CD4-positive, alpha-beta T cell treated with Interleukin-4 for 1 hour (primary cell): Measurements from ENCODE around the gene ARL6IP1.
"Not testable (repeated sequence)": the region's sequence is repeated elsewhere in the genome, so short reads cannot be mapped to it uniquely, and the experiment has no call there.

Experiments used
- DNase-seq, 2 donors: peaks; one replicate each; pipeline ENCODE4 v3.0.0-alpha.2; 2020 to 2022

Gene ARL6IP1

GRCh38 chr16:18797746-18798145 is 3.6 kb downstream of the ARL6IP1 start:
- no peak for DNase-seq

- DNase-seq: no peak
Observed at GRCh38 chr16:18796377-18796776, 5.0 kb downstream of the ARL6IP1 start.

- DNase-seq: no peak
Observed at GRCh38 chr16:18792836-18793433, 8.4 kb downstream of the ARL6IP1 start.

- peak; percentile 96 for DNase-seq
Observed at GRCh38 chr16:18789850-18790706, 11.3 kb downstream of the ARL6IP1 start, which contains the start of gene RPS15A. Gene RPS15A, minus strand, starts transcription at chr16:18790334. Its CDS starts 1,221 bp downstream, at chr16:18789113.

- no peak for DNase-seq
Observed at GRCh38 chr16:18789515-18789849, 11.9 kb downstream of the ARL6IP1 start.

GRCh38 chr16:18788828-18789514 is 12.4 kb downstream of the ARL6IP1 start:
- no peak for DNase-seq

- no peak for DNase-seq
Observed at GRCh38 chr16:18784917-18785623, 16.3 kb downstream of the ARL6IP1 start.

GRCh38 chr16:18783430-18784341 is 17.7 kb downstream of the ARL6IP1 start:
- no peak for DNase-seq

GRCh38 chr16:18782697-18783429 is 18.5 kb downstream of the ARL6IP1 start:
- peak in 1 of 2 donors; percentile 34 for DNase-seq

- not testable (repeated sequence) for DNase-seq
Observed at GRCh38 chr16:18781232-18781631, 20.1 kb downstream of the ARL6IP1 start.

- DNase-seq: not testable (repeated sequence)
Observed at GRCh38 chr16:18780460-18781026, 20.8 kb downstream of the ARL6IP1 start.

- DNase-seq: not testable (repeated sequence)
Observed at GRCh38 chr16:18777664-18778063, 23.7 kb downstream of the ARL6IP1 start.

- not testable (repeated sequence) for DNase-seq
Observed at GRCh38 chr16:18776334-18776733, 25.0 kb downstream of the ARL6IP1 start.

- DNase-seq: not testable (repeated sequence)
Observed at GRCh38 chr16:18774651-18775050, 26.7 kb downstream of the ARL6IP1 start.

GRCh38 chr16:18772171-18772570 is 29.2 kb downstream of the ARL6IP1 start:
- DNase-seq: not testable (repeated sequence)

- DNase-seq: not testable (repeated sequence)
Observed at GRCh38 chr16:18770336-18770962, 30.9 kb downstream of the ARL6IP1 start.

- peak; percentile 52 to 72 for DNase-seq
Observed at GRCh38 chr16:18767217-18767616, 34.1 kb downstream of the ARL6IP1 start.

- not testable (repeated sequence) for DNase-seq
Observed at GRCh38 chr16:18762713-18763112, 38.6 kb downstream of the ARL6IP1 start.

GRCh38 chr16:18759598-18760520 is 41.5 kb downstream of the ARL6IP1 start:
- peak; percentile 72 to 78 for DNase-seq
